GM12878 (cell line): ENCODE measurements around the gene FBXO15. TPM values are rescaled to one million over a fixed set of nuclear protein-coding genes. Genes with fewer than 3 reads are reported as not detected.

Source experiments
- ATAC-seq: fragments of 200-7000 bp; cut with Tn5 transposase; 3 replicates; pipeline ENCODE4 v1.9.1; 2020; ENCODE audit warnings: mild to moderate bottlenecking, moderate library complexity
- BruUV-seq: library from RNA; stranded (reverse); fragments of 400-500 nt; replicated peaks from 2 replicates; lab custom pipeline; 2021; lab: Mats Ljungman, UMichigan
- CTCF ChIA-PET: fragments of 300-600 bp; sonication (Branson Sonifier 250); formaldehyde crosslinking; extraction: SDS; loops from one replicate; lab custom pipeline; 2021; ENCODE audit warnings: inconsistent platforms; lab: Yijun Ruan, JAX
- POLR2A ChIA-PET: fragments of 350-600 bp; formaldehyde crosslinking; extraction: SDS; loops from one replicate; lab custom pipeline; 2021; ENCODE audit warnings: inconsistent platforms; lab: Charles Lee
- RAD21 ChIA-PET: fragments of 300-600 bp; sonication (Branson Sonifier 250); formaldehyde crosslinking; loops from one replicate; lab custom pipeline; 2023; ENCODE audit warnings: antibody characterized with exemption; ENCODE audit not compliant: unreplicated experiment; lab: Charles Lee
- SMC1A ChIA-PET: fragments of 300-600 bp; sonication (Branson Sonifier 250); formaldehyde crosslinking; loops from one replicate; lab custom pipeline; 2023; ENCODE audit not compliant: unreplicated experiment, uncharacterized antibody; lab: Charles Lee
- DNase-seq: peaks from one replicate; pipeline ENCODE4 v3.0.0-alpha.2; 2011; ENCODE audit warnings: low read depth, low spot score
- FAIRE-seq: peaks from 3 replicates; lab custom pipeline; 2011; peaks lifted over from hg19 to GRCh38; lab: Jason Lieb, UNC
- H2AFZ ChIP-seq: 2 replicates; pipeline ENCODE4 v1.6.0; 2011; ENCODE audit warnings: low read depth, low read length, control low read depth; ENCODE audit not compliant: control insufficient read depth
- H3K27ac ChIP-seq: 2 replicates; pipeline ENCODE4 v1.5.1; 2011; ENCODE audit warnings: control low read depth; ENCODE audit not compliant: control insufficient read depth, insufficient read depth
- H3K27me3 ChIP-seq, 2 experiments: replicated peaks in 1 of 2; 2 replicates each; pipeline versions ENCODE4 v1.6.0 to v1.6.1; 2011; ENCODE audit warnings: low read length in 1 of 2; ENCODE audit not compliant: control insufficient read depth in 2 of 2, insufficient read depth in 2 of 2
- H3K36me3 ChIP-seq, 2 experiments: 2 replicates each; pipeline ENCODE4 v1.5.1; 2011; ENCODE audit warnings: low read length in 1 of 2; ENCODE audit not compliant: control insufficient read depth in 2 of 2, insufficient read depth in 2 of 2
- H3K4me1 ChIP-seq: 2 replicates; pipeline ENCODE4 v1.6.1; 2011; ENCODE audit warnings: mild to moderate bottlenecking, low read length, moderate library complexity, mixed read lengths; ENCODE audit not compliant: control insufficient read depth, insufficient read depth
- H3K4me2 ChIP-seq: 2 replicates; pipeline ENCODE4 v1.6.0; 2011; ENCODE audit warnings: control low read depth; ENCODE audit not compliant: control insufficient read depth, insufficient read depth
- H3K4me3 ChIP-seq: fragments of 200-600 bp; sonication (generic); 2 replicates; pipeline ENCODE4 v1.5.1; 2016
- H3K79me2 ChIP-seq: 2 replicates; pipeline ENCODE4 v1.6.0; 2011; ENCODE audit warnings: low read length; ENCODE audit not compliant: control insufficient read depth, insufficient read depth
- H3K9ac ChIP-seq: 2 replicates; pipeline ENCODE4 v1.8.0; 2011; ENCODE audit warnings: low read length, control low read depth, mixed read lengths; ENCODE audit not compliant: control insufficient read depth, insufficient read depth
- H3K9me3 ChIP-seq: replicated peaks from 3 replicates; pipeline ENCODE4 v1.5.1; 2011; ENCODE audit warnings: mild to moderate bottlenecking, low read length; ENCODE audit not compliant: control insufficient read depth, insufficient read depth
- H4K20me1 ChIP-seq: 2 replicates; pipeline ENCODE4 v1.6.0; 2011; ENCODE audit not compliant: control insufficient read depth, insufficient read depth
- BACH1 ChIP-seq: fragments of 450-650 bp; IDR thresholded peaks from 2 replicates; pipeline ENCODE4 v1.6.1; 2017; ENCODE audit warnings: mild to moderate bottlenecking, borderline replicate concordance
- ESRRA ChIP-seq: IDR thresholded peaks from 2 replicates; pipeline ENCODE4 v1.6.1; 2012; ENCODE audit warnings: mild to moderate bottlenecking, low read length, improper control_type of control experiment
- SMAD1 ChIP-seq: fragments of 450-650 bp; IDR thresholded peaks from 2 replicates; pipeline ENCODE4 v1.6.1; 2018; ENCODE audit warnings: mild to moderate bottlenecking, low read depth; ENCODE audit not compliant: partially characterized antibody
- ZNF274 ChIP-seq: IDR thresholded peaks from one replicate; pipeline ENCODE4 v1.8.0; 2011; ENCODE audit not compliant: insufficient read length, insufficient read depth
- WGBS: methylation state at CpG from one replicate; pipeline ENCODE4 v1.1.6; 2016; ENCODE audit warnings: low lambda C conversion rate; ENCODE audit not compliant: insufficient replicate concordance, insufficient coverage; ENCODE audit errors: missing lambda C conversion rate; 5-methylcytosine and 5-hydroxymethylcytosine counted together
- in situ Hi-C: fragments of 300-500 bp; cut with MboI; formaldehyde crosslinking; loops from 9 replicates; pipeline ENCODE4 v1.14.3; 2018; ENCODE audit warnings: mixed read lengths
- intact Hi-C: fragments of 100-400 bp; cut with micrococcal nuclease; formaldehyde crosslinking; loops from one replicate; pipeline ENCODE4 v1.14.2; 2022; ENCODE audit not compliant: unreplicated experiment
- polyA plus RNA-seq, 11 experiments: library from polyadenylated mRNA; depleted of rRNA in 4 of 11; unstranded in 6 of 11; stranded (reverse) in 5 of 11; fragments of >200 nt; fragmentation: Nextera tagmentation in 4 of 11; fragmentation: Illumina TruSeq in 1 of 11; extraction: Ambion mirVana in 4 of 11; extraction: Trizol in 1 of 11; gene quantifications; 1 replicate in 1 of 11; 2 replicates in 10 of 11; pipeline versions ENCODE4 v1.2.1 to v1.2.3, GENCODE V29; 2011 to 2016; ENCODE audit warnings: inconsistent platforms in 2 of 11, missing spikeins in 2 of 11, low read depth in 1 of 11
- total RNA-seq, 4 experiments: library from RNA; depleted of rRNA in 3 of 4; stranded (reverse); fragments of >200 nt in 3 of 4; fragmentation: Illumina TruSeq in 1 of 4; extraction: Trizol in 1 of 4; gene quantifications; 2 replicates each; pipeline versions ENCODE4 v1.2.1 to v1.2.3, GENCODE V29; 2013 to 2021
- TF ChIP-seq, protein P1 (sequence below): IDR thresholded peaks from 2 replicates; pipeline ENCODE4 v1.6.1; 2012; ENCODE audit warnings: low read depth, low read length, improper control_type of control experiment

FBXO15 gene
- total and polyA plus RNA-seq, 10 of the 15 experiments (the other 5 are each of a cell fraction or from before 2014, with no cell fraction given), result 0.06 to 0.90 (median 0.22) TPM; not detected in 3

DNA sequence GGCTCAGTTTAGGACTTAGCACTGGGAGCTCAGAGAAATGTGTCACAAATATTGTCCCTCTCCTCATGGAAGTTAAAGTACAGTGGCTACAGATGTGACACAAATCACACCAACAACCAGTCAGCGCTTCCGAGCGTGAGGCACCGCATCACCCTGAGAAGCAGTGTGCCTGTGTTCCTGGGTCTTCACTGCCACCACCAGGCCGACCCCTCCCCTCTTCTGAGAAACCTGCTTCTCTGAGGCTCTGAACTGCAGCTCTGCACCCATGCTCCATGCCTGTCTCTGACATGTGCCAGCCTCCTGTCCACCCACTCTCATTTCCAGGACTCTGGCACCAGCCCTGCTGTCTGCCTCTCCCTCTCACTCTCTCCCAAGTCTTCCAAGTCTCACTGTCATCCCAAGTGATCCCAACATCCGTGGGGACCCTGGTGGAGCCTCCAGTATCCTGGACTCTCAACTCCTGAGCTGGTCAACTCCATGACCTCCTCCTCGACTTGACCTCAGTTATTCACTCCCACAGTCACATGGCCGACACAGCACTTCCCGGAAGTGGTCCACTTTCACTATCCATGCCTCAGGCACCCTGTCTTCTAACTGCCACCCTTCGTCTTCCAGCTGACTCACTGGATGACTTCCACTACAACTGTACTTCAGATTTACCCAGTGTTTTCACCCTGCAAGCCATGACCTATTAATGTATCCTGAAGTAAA lies 73.5 kb downstream of the FBXO15 start:
- in situ Hi-C loops, result no loop called here
- DNase-seq, result no peak
- ChIA-PET CTCF (no interaction called here), RAD21 (no interaction called here)
- no peak for ATAC-seq
- no peak overlapping the region for H3K9ac ChIP-seq
- no peaks in the 10 kb centered on the region for H4K20me1 ChIP-seq
- BruUV-seq, result no TSS peak
- no peaks in the 10 kb centered on the region for H3K9me3 ChIP-seq
- H3K4me3 ChIP-seq, result no peak overlapping the region
- no peak overlapping the region for H2AFZ ChIP-seq
- TF ChIP-seq ESRRA (no peak), ZNF274 (no peak)
- TF ChIP-seq, protein P1, sequence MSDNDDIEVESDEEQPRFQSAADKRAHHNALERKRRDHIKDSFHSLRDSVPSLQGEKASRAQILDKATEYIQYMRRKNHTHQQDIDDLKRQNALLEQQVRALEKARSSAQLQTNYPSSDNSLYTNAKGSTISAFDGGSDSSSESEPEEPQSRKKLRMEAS, result no peak
- TF ChIP-seq, all 136 proteins: peak for 0
- 59% methylated on average over 10 of the region's 10 CpGs for WGBS
- no peaks in the 10 kb centered on the region for H3K36me3 ChIP-seq
- ChIA-PET POLR2A (no interaction called here), SMC1A (no interaction called here)
- no peak for FAIRE-seq
- peaks cover 0 to 1% of the 10 kb centered on the region in 2 experiments; a peak in 2 of 4 replicates for H3K27me3 ChIP-seq
- intact Hi-C loops, result no loop called here
- no peaks in the 10 kb centered on the region for H3K79me2 ChIP-seq
- no peaks in the 10 kb centered on the region for H3K4me1 ChIP-seq
- no peak overlapping the region for H3K27ac ChIP-seq
- no peak overlapping the region for H3K4me2 ChIP-seq

DNA sequence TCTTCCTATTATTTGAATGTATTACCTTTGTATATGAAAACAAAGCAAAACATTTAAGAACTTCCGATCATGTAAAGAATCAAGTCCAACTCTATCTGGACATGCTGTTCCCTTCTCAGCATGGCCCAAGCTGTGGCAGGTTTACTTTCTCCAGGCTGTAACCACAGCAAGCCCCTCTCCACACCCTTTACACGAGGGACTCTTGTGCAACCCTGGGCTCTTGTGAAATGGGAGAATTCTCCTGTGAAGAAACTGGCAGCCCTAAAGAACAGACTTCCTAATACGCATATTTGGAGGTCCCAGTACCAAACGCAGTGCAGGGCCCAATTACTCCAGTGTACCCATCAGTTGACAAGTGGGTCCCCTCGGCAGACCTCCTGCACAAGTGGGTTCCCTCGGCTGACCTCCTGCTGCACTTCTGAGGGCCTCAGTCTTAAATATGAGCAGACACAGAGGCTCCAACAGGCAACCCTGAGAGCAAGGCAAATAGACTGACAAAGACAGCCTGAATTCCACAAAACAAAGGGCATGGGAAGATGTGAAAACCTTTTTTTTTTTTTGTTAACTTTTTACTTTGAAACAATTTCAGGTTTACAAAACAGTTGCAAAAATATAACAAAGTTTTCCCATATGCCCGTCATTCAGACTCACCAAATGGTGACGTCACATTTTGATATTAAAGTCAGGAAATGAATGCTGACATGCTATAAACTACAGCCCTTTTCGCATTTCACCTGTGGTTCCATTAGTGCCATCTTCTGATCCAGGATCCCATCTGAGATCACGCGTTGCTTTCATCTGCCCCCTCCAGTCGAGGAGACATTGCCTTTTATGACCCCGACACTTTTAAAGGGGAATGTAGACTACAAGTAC lies 78.2 kb downstream of the FBXO15 start:
- intact Hi-C loops, result no loop called here
- no TSS peak for BruUV-seq
- RAD21 ChIA-PET, result no interaction called here

More for the DNA sequence above, 78.2 kb downstream of the FBXO15 start:
- no peaks in the 10 kb centered on the region for H3K36me3 ChIP-seq
- in situ Hi-C loops, result no loop called here
- POLR2A ChIA-PET, result no interaction called here
- peaks cover 4% of the 10 kb centered on the region for H3K4me1 ChIP-seq
- H2AFZ ChIP-seq, result no peak overlapping the region
- no peak for DNase-seq
- H3K9ac ChIP-seq, result no peak overlapping the region
- no peaks in the 10 kb centered on the region for H3K9me3 ChIP-seq
- H3K27me3 ChIP-seq, result no peaks in the 10 kb centered on the region; a peak in 1 of 4 replicates
- 43% methylated on average over 13 of the region's 13 CpGs for WGBS
- TF ChIP-seq BACH1, result no peak
- no peak for TF ChIP-seq SMAD1
- TF ChIP-seq, all 136 proteins: peak for 0
- ATAC-seq (no peak), FAIRE-seq (no peak)
- H3K27ac ChIP-seq, result no peak overlapping the region
- no peak overlapping the region for H3K4me3 ChIP-seq
- SMC1A ChIA-PET, result no interaction called here
- H4K20me1 ChIP-seq, result no peaks in the 10 kb centered on the region
- H3K79me2 ChIP-seq, result no peaks in the 10 kb centered on the region
- CTCF ChIA-PET, result no interaction called here
- no peak overlapping the region for H3K4me2 ChIP-seq
